ENCODE results near the gene USP50. TPM values are rescaled to one million over a fixed set of nuclear protein-coding genes. Genes with fewer than 3 reads are reported as not detected.

The USP50 gene
- total and polyA plus RNA-seq, 4 donors: 0.42 to 0.93 TPM; not detected in 2

- Histone ChIP-seq H3K9ac (ENCODE audit: low read depth in 1 of 2, low read length in 2 of 2) (no peak overlapping the region), H3K9me3 (ENCODE audit: control insufficient read depth in 4 of 4, low read length in 3 of 4) (no peaks in the 10 kb centered on the region), H3K27ac (ENCODE audit: low read depth in 1 of 2, low read length in 2 of 2) (no peak overlapping the region), H3K4me1 (ENCODE audit: control insufficient read depth in 4 of 4, insufficient read depth in 4 of 4, low read length in 3 of 4) (no peaks in the 10 kb centered on the region), H3K4me3 (ENCODE audit: low read depth in 1 of 3, low read length in 3 of 3) (no peak overlapping the region), H3K27me3 (ENCODE audit: control insufficient read depth in 4 of 4, insufficient read depth in 4 of 4, low read length in 3 of 4) (no peaks in the 10 kb centered on the region), H3K36me3 (ENCODE audit: control insufficient read depth in 4 of 4, insufficient read depth in 3 of 4, low read depth in 1 of 4, low read length in 3 of 4) (peaks cover 0 to 1% (median 0%) of the 10 kb centered on the region in 4 donors)
- no peak for TF ChIP-seq CTCF (IDR thresholded peaks at IDR 0.05; ENCODE audit: low read depth, low read length, missing input control)
- no peak for TF ChIP-seq FOXA2 (IDR thresholded peaks at IDR 0.05)
- no peak for TF ChIP-seq RXRA (IDR thresholded peaks at IDR 0.05)
- no peak for TF ChIP-seq YY1 (IDR thresholded peaks at IDR 0.05)
- no peak for TF ChIP-seq HNF4G (IDR thresholded peaks at IDR 0.05)
- TF ChIP-seq, protein P1, sequence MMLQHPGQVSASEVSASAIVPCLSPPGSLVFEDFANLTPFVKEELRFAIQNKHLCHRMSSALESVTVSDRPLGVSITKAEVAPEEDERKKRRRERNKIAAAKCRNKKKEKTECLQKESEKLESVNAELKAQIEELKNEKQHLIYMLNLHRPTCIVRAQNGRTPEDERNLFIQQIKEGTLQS (IDR thresholded peaks at IDR 0.05): no peak
- no peak for TF ChIP-seq MAX (IDR thresholded peaks at IDR 0.05)
- no peak for TF ChIP-seq EGR1 (IDR thresholded peaks at IDR 0.05; ENCODE audit: low read depth in 2 of 2)
- no peak for TF ChIP-seq SP1 (IDR thresholded peaks at IDR 0.05)
- no peak for TF ChIP-seq NR2F2 (IDR thresholded peaks at IDR 0.05)
- no peak for DNase-seq (ENCODE audit: low spot score)
- WGBS: 83% methylated on average over 4 of the region's 4 CpGs
These were observed 14.7 kb downstream of the USP50 start for GRCh38 chr15:50531766-50532165.

GRCh38 chr15:50531163-50531562 lies 15.3 kb downstream of the USP50 start:
- H3K4me3 ChIP-seq (ENCODE audit: low read depth in 1 of 3, low read length in 3 of 3): no peak overlapping the region
- H3K9me3 ChIP-seq (ENCODE audit: control insufficient read depth in 4 of 4, low read length in 3 of 4): no peaks in the 10 kb centered on the region
- no peak for DNase-seq (ENCODE audit: low spot score)
- H3K27me3 ChIP-seq (ENCODE audit: control insufficient read depth in 4 of 4, insufficient read depth in 4 of 4, low read length in 3 of 4): no peaks in the 10 kb centered on the region
- H3K9ac ChIP-seq (ENCODE audit: low read depth in 1 of 2, low read length in 2 of 2): no peak overlapping the region
- H3K4me1 ChIP-seq (ENCODE audit: control insufficient read depth in 4 of 4, insufficient read depth in 4 of 4, low read length in 3 of 4): no peaks in the 10 kb centered on the region
- H3K27ac ChIP-seq (ENCODE audit: low read depth in 1 of 2, low read length in 2 of 2): no peak overlapping the region
- no peak for TF ChIP-seq HNF4A (conservative IDR thresholded peaks at IDR 0.05)
- TF ChIP-seq JUND (IDR thresholded peaks at IDR 0.05): no peak
- no peak for TF ChIP-seq YY1 (IDR thresholded peaks at IDR 0.05)
- TF ChIP-seq RXRA (IDR thresholded peaks at IDR 0.05): no peak
- TF ChIP-seq FOXA1 (IDR thresholded peaks at IDR 0.05): no peak
- no peak for TF ChIP-seq TAF1 (conservative IDR thresholded peaks at IDR 0.05)
- no peak for TF ChIP-seq CTCF (IDR thresholded peaks at IDR 0.05; ENCODE audit: low read depth, low read length, missing input control)
- no peak for TF ChIP-seq RAD21 (IDR thresholded peaks at IDR 0.05)
- no peak for TF ChIP-seq HNF4G (IDR thresholded peaks at IDR 0.05)
- no peak for TF ChIP-seq GABPA (IDR thresholded peaks at IDR 0.05 in 1 of 2, conservative IDR thresholded peaks at IDR 0.05 in 1 of 2)
- WGBS: 92% methylated on average over 4 of the region's 4 CpGs
- H3K36me3 ChIP-seq (ENCODE audit: control insufficient read depth in 4 of 4, insufficient read depth in 3 of 4, low read depth in 1 of 4, low read length in 3 of 4): peaks cover 0 to 1% (median 0%) of the 10 kb centered on the region in 4 donors
